HCT116 (cell line): ENCODE measurements around the gene ARHGAP27. TPM values are rescaled to one million over a fixed set of nuclear protein-coding genes. Genes with fewer than 3 reads are reported as not detected.

Source experiments
- ATAC-seq: fragments of 200-7000 bp; cut with Tn5 transposase; 2 replicates; pipeline ENCODE4 v1.9.1; 2020; ENCODE audit warnings: mild to moderate bottlenecking, moderate library complexity
- BruUV-seq: library from RNA; stranded (reverse); fragments of 400-500 nt; replicated peaks from 2 replicates; lab custom pipeline; 2021; lab: Mats Ljungman, UMichigan
- CTCF ChIA-PET: fragments of 300-600 bp; sonication (Branson Sonifier 250); formaldehyde crosslinking; loops from one replicate; lab custom pipeline; 2021; ENCODE audit warnings: antibody characterized with exemption; lab: Charles Lee
- POLR2A ChIA-PET: fragments of 300-600, 350-600 bp; sonication (Branson Sonifier 250); formaldehyde crosslinking; loops from one replicate; lab custom pipeline; 2021; ENCODE audit warnings: antibody characterized with exemption; lab: Charles Lee
- RAD21 ChIA-PET, 2 experiments: fragments of 300-600 bp; sonication (Branson Sonifier 250); formaldehyde crosslinking; loops; one replicate each; lab custom pipeline; 2023; ENCODE audit warnings: low total read pairs in 2 of 2; ENCODE audit not compliant: uncharacterized antibody in 2 of 2, unreplicated experiment in 2 of 2, low non-redundant PET in 1 of 2; lab: Charles Lee
- DNase-seq: peaks from one replicate; pipeline ENCODE4 v3.0.0-alpha.2; 2010; ENCODE audit warnings: low read depth, low spot score
- H2AFZ ChIP-seq: fragments of 200-600 bp; shearing (Covaris generic), sonication (generic); 2 replicates; pipeline ENCODE4 v1.6.1; 2017; ENCODE audit warnings: low read depth, mixed run types, mixed read lengths, antibody characterized with exemption, low read length; ENCODE audit not compliant: poor library complexity, severe bottlenecking
- H3K27ac ChIP-seq: 2 replicates; pipeline ENCODE4 v1.5.1; 2012; ENCODE audit warnings: low read depth, low read length
- H3K27me3 ChIP-seq: fragments of 200-600 bp; sonication (generic); 2 replicates; pipeline ENCODE4 v1.6.1; 2016; ENCODE audit warnings: mixed run types, low read length, mixed read lengths; ENCODE audit not compliant: insufficient read depth
- H3K36me3 ChIP-seq, 2 experiments: fragments of 200-500 bp in 1 of 2; fragments of 200-600 bp in 1 of 2; sonication (Bioruptor generic) in 1 of 2; sonication (generic) in 1 of 2; 2 replicates each; pipeline versions ENCODE4 v1.5.1 to v1.6.1; 2014 to 2016; ENCODE audit warnings: low read length in 2 of 2, inconsistent platforms in 1 of 2, mixed read lengths in 1 of 2, mixed run types in 1 of 2; ENCODE audit not compliant: insufficient read depth in 2 of 2, control insufficient read depth in 1 of 2
- H3K4me1 ChIP-seq, 2 experiments: fragments of 200-600 bp in 1 of 2; sonication (generic) in 1 of 2; 2 replicates each; pipeline versions ENCODE4 v1.5.1 to v1.6.1; 2012 to 2017; ENCODE audit warnings: low read length in 2 of 2, inconsistent platforms in 1 of 2, mild to moderate bottlenecking in 1 of 2, mixed read lengths in 1 of 2, mixed run types in 1 of 2, moderate library complexity in 1 of 2; ENCODE audit not compliant: insufficient read depth in 2 of 2, control insufficient read depth in 1 of 2
- H3K4me2 ChIP-seq: fragments of 200-600 bp; sonication (generic); 2 replicates; pipeline ENCODE4 v1.6.1; 2017; ENCODE audit warnings: mixed run types, low read length, mixed read lengths
- H3K4me3 ChIP-seq, 2 experiments: fragments of 200-600 bp in 1 of 2; sonication (generic) in 1 of 2; replicated peaks in 1 of 2; 2 replicates each; pipeline ENCODE4 v1.5.1; 2011 to 2016; ENCODE audit warnings: low read length in 2 of 2, control low read depth in 1 of 2, low read depth in 1 of 2, mild to moderate bottlenecking in 1 of 2, mixed read lengths in 1 of 2, mixed run types in 1 of 2
- H3K79me2 ChIP-seq: fragments of 200-600 bp; sonication (generic); 2 replicates; pipeline ENCODE4 v1.6.1; 2017; ENCODE audit warnings: mild to moderate bottlenecking, mixed run types, low read length, moderate library complexity, mixed read lengths; ENCODE audit not compliant: insufficient read depth
- H3K9ac ChIP-seq: fragments of 200-600 bp; sonication (generic); 2 replicates; pipeline ENCODE4 v1.6.1; 2016; ENCODE audit warnings: low read length, mixed read lengths
- H3K9me2 ChIP-seq: fragments of 200-600 bp; sonication (generic), shearing (Covaris generic); 2 replicates; pipeline ENCODE4 v1.6.1; 2017; ENCODE audit warnings: mixed run types, mild to moderate bottlenecking, moderate library complexity; ENCODE audit not compliant: insufficient read depth
- H3K9me3 ChIP-seq, 2 experiments: fragments of 200-500 bp in 1 of 2; fragments of 200-600 bp in 1 of 2; sonication (Bioruptor generic) in 1 of 2; sonication (generic) in 1 of 2; 2 replicates each; pipeline ENCODE4 v1.6.1; 2014 to 2017; ENCODE audit warnings: low read length in 2 of 2, mixed read lengths in 2 of 2, inconsistent platforms in 1 of 2, low read depth in 1 of 2, mild to moderate bottlenecking in 1 of 2, mixed run types in 1 of 2, moderate library complexity in 1 of 2; ENCODE audit not compliant: control insufficient read depth in 1 of 2, insufficient read depth in 1 of 2
- H4K20me1 ChIP-seq: fragments of 200-600 bp; sonication (generic), shearing (Covaris generic); 2 replicates; pipeline ENCODE4 v1.6.1; 2017; ENCODE audit warnings: mixed run types, mild to moderate bottlenecking, moderate library complexity; ENCODE audit not compliant: insufficient read depth
- EGR1 ChIP-seq: IDR thresholded peaks from 2 replicates; pipeline ENCODE4 v1.6.1; 2012; ENCODE audit warnings: low read depth
- EZH2phosphoT487 ChIP-seq: fragments of 200-600 bp; IDR thresholded peaks from 2 replicates; pipeline ENCODE4 v1.6.1; 2018; ENCODE audit warnings: antibody characterized with exemption, borderline replicate concordance
- FOSL1 ChIP-seq: IDR thresholded peaks from 2 replicates; pipeline ENCODE4 v1.6.1; 2012; ENCODE audit warnings: low read depth
- JUND ChIP-seq: IDR thresholded peaks from 2 replicates; pipeline ENCODE4 v1.6.1; 2012
- MAX ChIP-seq: IDR thresholded peaks from 2 replicates; pipeline ENCODE4 v1.6.1; 2012
- POLR2A ChIP-seq: IDR thresholded peaks from 2 replicates; pipeline ENCODE4 v1.7.0; 2011; ENCODE audit warnings: borderline replicate concordance; ENCODE audit not compliant: insufficient read depth, insufficient read length; ENCODE audit errors: extremely low read depth
- REST ChIP-seq: IDR thresholded peaks from 2 replicates; pipeline ENCODE4 v1.6.1; 2012; ENCODE audit warnings: low read depth
- SP1 ChIP-seq: IDR thresholded peaks from 2 replicates; pipeline ENCODE4 v1.6.1; 2012; ENCODE audit warnings: low read depth
- YY1 ChIP-seq: IDR thresholded peaks from 2 replicates; pipeline ENCODE4 v1.6.1; 2011; ENCODE audit warnings: low read length, low read depth, moderate library complexity, mild to moderate bottlenecking; ENCODE audit not compliant: insufficient replicate concordance; ENCODE audit errors: extremely low read depth
- intact Hi-C: fragments of 100-400 bp; cut with micrococcal nuclease; formaldehyde crosslinking; loops from 2 replicates; pipeline ENCODE4 v1.10.0; 2022
- total RNA-seq: library from RNA; stranded (reverse); gene quantifications from one replicate; pipeline ENCODE4 v1.2.1, GENCODE V29; 2021; ENCODE audit not compliant: unreplicated experiment

ARHGAP27 gene
- total RNA-seq, 1 experiment from 2014 or later, result 46.7 TPM

- TF ChIP-seq REST, result no peak
- TF ChIP-seq MAX, result no peak
- TF ChIP-seq EZH2phosphoT487, result no peak
- TF ChIP-seq POLR2A, result no peak
- no peak for TF ChIP-seq FOSL1
- TF ChIP-seq JUND, result no peak
- TF ChIP-seq, all 23 proteins: peak for 0
Observed at GRCh38 chr17:45380046-45380765, 52.5 kb downstream of the ARHGAP27 start (continued).

DNA sequence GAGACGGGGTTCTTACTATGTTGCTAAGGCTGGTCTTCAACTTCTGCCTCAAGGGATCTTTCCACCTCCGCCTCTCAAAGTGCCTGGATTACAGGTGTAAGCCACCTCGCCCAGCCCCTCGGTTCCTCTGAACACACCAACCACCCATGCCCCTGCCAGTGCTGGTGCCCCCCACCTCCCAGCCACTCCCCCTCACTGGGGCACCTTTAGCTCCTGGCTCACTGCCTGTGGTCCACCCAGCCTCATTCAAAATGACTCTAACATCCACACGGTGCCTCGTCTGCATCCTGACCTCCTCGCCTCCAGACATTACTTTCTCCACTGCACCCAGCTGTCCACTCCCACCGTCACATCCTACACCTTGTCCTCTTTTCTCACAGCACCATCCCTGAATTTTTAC is 55.3 kb downstream of the ARHGAP27 start:
- POLR2A ChIA-PET, result interaction anchor here (0.9 to 1.1 kb wide), 2 partner anchors 61 to 70 kb away, joined by 3 read pairs; partner anchors contain the start of gene MAP3K14
- no peaks in the 10 kb centered on the region for H4K20me1 ChIP-seq
- no peaks in the 10 kb centered on the region for H3K79me2 ChIP-seq
- H2AFZ ChIP-seq, result no peak overlapping the region
- BruUV-seq, result no TSS peak
- H3K9me3 ChIP-seq, result no peaks in the 10 kb centered on the region
- no peak overlapping the region for H3K4me2 ChIP-seq
- H3K4me3 ChIP-seq, result no peak overlapping the region
- H3K27me3 ChIP-seq, result no peaks in the 10 kb centered on the region
- H3K9ac ChIP-seq, result no peak overlapping the region
- no peak for ATAC-seq
- CTCF ChIA-PET, result interaction anchor here (1.2 to 2.6 kb wide), 2 partner anchors 8 to 158 kb away, joined by 3 to 10 read pairs; no protein-coding TSS in a partner anchor
- intact Hi-C loops, result no loop called here
- H3K27ac ChIP-seq, result no peak overlapping the region
- RAD21 ChIA-PET, result no interaction called here
- TF ChIP-seq YY1, result no peak
- TF ChIP-seq EGR1, result no peak
- no peak for TF ChIP-seq SP1
- H3K4me1 ChIP-seq, result peaks cover 20 to 49% of the 10 kb centered on the region in 2 experiments
- no peaks in the 10 kb centered on the region for H3K36me3 ChIP-seq
- DNase-seq, result no peak
- H3K9me2 ChIP-seq, result no peaks in the 10 kb centered on the region
